NCI-H1092 treated with DMSO at 0.1 percent for 48 hours (cell line): ENCODE results near the gene CBX2.
A peak's percentile ranks its signal among the peaks of the same experiment; 100 is the strongest.

Source experiments
- DNase-seq: peaks from one replicate; lab custom pipeline; 2025; lab: John Stamatoyannopoulos, UW

Gene CBX2

DNA sequence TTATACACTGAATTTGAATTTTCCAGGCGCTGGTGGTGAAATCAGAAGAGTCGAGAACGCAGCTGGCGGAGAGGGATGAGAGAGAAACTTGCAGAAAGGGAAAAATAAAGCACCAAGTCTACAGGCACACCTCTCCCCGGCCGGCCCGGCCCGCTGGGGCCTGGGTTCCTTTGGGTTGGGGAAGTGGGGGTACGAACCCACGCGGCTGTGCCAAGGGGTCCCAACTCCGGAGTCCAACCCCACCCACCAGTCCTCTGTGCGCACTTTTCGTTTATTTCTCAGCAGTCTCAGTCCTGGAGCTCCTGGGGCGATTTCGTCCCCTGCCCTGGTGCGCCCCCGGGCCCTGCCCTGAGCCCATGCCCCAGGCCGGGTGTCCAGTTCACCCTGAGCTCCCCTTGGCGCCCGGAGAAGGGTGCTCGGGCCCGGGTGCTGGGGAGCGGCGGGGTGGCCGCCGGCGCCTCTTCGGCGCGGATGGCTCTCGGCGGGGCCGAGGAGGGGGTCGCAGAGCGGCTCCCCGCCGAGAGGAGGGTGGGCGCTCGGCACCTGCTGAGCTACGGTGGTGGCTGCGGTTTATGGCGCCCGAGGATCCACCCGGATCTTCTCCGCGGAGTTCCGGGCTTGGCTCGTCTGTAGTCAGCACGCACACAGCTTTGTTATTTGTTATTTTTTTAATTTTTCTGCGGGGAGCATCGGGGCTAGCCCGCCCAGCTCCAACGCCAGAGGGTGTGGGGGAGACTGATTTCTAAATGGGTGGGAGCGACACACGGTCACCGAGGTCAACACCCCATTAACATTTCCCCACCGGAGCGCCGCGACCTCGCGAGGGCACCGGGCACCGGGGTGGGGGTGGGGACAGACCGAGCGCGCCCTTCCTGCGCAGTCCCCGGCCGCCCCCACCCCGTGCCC lies 34.7 kb downstream of the CBX2 start:
- peak; percentile 77 for DNase-seq

DNA sequence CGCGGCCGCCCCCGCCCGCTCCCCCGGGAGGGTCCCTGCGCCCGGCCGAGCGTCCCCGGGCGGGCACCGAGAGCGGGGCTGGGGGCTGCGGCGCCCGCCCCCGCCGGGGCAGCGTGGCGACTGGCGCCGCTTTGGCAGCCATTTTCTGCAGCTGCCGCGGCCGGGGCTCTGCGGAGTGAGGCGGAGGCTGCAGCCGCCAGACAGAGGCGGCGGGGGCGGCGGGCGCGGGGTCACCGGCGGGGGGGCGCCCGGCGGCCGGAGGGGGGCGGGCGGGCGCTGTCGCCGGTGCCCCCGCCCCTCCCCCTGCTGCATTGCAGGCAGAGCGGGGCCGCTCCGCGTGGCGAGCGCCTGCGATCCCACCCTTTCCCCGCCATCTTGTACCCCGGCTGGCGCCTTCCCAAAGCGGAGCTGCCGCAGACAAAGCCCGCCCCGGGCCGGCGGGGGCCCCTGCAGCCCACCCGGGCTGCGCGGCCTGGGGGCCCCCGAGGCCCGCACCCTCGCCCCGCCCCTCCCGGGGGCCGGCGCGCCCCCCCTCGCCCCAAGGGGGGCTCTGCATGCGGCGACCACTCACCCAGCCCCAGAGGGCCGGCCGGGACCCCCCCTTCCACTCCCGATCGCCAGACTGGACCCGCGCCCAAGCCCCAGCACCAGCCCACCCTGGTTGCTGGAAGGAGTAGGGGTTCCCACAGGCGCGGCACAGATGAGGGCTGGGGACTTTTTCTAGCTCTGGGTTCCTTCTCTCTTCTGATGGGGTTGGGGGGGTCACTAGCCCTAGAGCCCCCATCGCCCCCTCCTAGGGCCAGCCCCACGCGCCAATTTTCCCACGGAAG lies 35.6 kb downstream of the CBX2 start:
- DNase-seq = peak; percentile 64

DNA sequence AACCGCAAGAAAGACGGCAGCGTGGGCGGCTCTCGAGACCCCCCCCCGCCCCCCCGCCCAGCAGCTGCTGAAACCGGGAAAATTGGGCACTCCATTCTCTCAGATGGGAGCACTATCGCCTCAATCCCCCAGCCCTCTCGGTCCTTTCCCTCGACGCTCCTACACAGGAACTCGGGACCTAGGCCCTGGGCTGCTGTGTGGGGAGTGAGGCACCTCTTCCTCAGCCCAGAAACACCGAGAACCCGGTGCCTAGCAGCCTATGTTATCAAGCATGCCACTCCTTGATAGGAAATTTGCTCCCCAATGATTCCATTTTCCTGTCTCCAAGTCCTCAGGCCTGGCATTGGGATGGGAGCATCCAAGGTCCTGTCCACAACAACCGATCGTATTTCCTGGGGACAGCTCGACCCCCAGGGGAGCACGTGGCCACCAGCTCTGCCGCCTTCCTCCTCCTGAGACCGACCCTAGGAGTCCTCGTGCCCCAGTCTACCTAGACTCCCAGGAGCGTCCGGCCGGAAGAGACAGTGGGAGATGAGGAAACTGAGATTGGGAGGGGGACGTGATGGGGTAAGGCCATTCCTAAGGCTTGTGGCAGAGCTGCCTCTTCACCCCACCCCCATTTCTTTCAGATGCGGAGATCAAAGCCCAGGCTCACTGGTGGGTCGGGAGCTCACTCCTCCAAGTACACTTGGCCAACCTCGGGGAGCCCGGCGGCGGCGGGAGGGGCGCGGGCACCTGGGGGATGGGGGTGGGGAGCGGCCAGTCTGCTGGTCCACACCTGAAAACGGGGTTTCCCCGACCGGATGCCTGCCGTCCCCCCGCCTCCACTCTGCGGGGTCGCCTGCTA lies 36.4 kb downstream of the CBX2 start:
- peak; percentile 31 for DNase-seq

DNA sequence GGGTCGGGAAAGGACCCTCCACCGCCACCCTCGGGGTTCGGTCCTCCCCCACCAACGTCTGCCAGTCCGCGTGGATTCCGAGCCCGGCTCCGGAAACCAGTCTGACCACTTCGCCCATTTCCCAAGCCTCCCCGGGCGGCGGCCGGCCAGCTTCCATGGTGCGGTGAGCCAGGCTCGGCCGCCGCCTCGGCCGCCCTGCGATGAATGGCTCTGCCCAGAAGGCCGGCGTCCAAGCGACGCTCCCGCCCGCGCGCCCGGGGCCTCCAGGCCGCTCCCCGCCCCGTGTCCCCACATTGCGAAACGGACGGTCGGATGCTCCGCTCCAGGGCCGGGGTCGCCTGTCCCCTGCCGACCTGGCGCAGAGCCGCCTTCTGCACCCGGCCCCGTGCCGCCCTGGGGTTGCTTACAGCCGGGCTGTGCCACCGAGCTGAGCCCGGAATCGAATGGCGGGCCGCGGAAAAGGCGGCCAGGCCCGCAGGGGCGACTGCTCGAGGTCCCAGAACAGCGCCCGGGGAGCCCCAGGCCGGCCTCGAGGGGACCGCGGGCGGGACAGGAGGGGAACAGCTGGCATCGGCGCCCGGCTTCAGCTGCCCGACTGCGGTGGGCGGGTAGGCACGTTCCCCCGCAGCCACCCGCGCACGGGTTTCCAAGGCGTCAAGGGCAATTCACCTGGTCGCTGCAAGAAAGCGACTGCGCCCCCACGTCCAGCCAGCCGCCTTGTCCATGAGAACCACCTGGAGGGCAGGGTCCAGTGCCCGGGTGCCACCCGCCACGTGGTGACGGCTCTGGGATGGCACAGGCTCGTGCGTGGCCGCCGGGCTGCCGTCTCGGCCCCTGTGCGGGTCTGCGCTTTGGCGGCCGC lies 37.3 kb downstream of the CBX2 start:
- DNase-seq = no peak

DNA sequence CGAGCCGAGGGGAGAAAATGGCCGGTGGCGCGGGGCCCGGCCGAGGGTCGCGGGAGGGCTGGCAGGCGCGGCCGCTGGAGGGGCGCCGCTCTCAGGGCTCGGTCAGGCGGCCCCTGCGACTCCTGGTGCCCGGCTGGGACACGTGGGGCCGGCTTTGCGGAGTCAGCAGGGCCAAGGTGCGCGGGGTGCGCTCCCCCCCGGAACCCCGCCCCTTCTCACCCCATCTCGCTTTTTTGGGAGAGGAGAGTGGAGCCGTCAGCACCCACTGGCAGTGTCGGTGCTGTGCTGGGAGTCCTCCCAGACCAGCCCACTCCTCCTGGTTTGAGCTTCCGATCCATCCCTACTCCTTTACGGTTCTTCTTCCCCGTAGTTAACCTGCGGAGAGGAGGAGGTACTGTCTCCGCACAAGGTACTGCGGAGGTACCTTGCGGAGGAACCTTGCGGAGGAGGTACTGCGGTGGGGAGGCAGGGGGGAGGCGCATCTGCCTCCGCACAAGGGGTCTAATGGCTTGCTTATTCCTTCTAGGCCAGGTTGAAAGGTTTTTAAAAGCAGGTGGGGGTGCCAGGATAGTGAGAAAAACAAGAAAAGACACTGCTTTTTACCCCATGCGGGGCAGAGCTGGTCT lies 38.0 kb downstream of the CBX2 start:
- DNase-seq = no peak

DNA sequence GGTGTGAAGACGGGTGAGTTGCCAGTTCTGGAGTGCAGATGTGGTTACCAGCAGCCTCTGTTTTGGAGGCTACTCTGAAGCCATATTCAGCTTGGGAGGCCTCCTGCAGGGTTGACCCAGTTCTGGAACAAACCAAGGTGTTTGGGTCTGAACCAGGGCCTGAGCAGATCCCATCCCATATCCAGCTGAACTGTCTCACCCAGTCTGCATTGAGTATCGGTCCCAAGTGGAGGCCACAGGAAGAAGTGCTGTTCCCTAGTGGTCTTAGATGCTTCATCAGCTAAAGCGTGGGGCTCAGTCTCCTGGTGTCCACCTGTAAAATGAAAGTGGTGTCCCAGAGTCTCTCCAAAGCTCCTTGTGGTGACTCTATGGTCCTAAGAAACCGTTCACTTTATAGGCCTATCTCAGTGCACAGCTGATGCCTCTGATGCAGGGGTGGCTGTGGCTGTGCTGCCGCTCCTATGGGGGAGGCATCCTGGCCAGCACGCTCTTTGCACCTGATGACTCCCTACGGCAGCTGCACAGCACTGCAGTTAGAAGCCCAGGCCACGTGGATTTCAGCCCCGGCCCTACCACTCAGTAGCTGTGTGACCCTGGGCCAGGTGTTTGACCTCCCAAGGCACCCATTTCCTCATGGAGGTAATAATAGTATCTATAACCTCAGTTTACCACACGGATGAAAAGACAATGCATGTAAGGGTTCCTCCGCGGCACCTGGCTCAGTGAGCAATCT lies 40.2 kb downstream of the CBX2 start:
- DNase-seq = peak; percentile 65

DNA sequence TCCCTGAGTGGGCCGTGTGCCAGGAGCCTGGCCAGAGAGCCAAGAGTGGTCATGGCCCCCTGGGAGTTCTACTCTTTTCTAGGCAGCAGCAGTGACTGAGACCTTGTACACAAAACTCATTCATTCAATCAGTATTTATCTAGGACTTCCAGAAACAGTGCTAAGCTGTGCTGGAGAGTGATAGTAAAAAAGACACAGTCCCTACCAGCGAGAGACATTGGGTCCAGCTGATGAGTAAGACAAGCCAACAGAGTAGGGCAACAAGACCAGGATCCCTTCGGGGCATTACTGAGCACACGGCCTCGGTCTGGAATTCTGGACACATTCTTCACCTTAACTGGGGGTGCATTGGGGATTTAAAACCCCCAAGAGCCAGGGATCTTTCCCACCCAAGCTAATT lies 41.1 kb downstream of the CBX2 start:
- DNase-seq = no peak

DNA sequence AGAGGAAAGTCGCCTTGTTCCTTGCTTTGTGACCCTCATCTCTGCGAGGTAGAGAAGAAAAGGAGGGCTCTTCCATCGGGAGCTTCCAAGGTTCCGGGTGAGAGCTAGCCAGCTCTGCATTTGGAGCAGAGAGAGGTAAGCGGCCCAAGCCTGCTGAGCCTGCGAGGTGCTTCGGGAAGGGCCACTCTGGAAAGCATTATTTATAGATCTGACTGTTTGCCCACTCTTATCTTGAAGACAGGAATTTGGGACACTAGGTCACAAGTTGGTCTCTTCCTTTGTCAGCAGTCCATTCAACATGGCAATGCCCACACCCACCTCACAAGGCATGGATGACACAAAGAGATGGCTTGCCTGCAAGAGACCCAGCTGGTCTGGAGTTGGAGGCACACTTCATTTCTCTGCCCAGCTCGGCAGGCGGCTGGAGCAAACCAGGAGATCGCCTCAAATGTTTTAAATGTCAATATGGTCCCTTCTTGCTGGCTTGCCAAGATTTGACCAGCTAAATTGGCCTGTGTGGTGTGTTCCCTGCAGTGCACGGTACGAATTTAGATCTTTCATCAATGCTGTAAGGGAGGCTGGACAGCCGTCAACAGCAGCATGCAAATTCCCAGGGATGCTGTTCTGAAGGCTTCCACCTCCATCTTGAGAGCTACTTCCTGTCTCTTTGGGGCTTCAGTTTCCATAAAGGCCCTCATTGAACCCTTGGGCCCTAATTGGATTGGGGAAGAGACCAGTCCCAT lies 41.8 kb downstream of the CBX2 start:
- no peak for DNase-seq

DNA sequence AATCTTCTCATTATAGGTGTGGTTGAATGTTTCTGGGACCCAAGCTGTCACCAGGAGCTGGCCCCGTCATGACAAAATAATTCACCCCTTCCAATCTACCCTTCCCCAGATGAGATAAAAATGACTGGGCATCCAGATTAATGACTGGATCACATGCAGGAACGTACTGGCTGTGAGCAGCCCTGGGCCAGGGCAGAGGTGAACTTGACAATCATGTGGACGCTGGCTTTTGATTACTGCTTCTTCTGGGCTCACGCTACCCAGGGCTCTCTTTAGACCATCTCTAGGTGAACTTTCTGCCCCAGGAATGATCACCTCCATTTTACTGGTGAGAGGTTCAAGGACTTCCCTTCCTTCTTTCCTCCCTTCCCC lies 43.0 kb downstream of the CBX2 start:
- DNase-seq = no peak

DNA sequence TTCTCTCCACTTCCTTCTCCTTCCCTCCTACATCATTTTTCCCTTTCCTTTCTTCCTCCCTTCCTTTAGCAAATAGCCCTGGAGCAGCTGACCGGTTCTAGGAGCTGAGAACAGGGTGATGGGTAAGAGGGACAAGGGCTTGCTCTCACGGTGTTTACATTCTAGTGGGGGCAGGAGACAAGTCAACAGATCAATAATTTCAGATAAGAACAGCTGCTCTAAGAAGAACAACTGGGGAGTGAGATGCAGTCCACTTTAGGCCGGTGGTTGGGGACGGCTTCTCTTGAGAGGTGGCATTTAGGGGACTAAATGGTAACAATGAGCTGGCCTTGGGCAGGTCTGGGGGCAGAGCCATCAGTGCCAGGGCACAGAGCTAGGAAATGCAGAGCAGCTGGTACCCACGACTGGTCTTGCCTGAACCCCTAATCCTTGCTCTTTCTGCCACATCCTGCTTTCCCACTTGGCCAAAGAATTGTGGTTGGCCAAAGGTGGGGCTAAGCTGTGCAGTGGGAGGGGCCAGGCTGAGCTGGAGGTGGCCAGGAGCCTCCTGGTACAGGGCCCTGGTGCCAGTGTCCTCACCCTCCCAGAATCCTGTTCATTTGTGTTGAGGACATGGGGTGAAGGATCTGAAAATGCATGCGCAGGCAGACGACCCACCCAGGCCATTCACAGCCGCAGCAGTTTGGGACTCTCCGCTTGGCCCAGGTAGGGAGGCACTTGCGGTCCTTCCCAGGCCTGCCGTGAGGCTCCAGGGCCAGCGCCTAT lies 43.6 kb downstream of the CBX2 start:
- no peak for DNase-seq

DNA sequence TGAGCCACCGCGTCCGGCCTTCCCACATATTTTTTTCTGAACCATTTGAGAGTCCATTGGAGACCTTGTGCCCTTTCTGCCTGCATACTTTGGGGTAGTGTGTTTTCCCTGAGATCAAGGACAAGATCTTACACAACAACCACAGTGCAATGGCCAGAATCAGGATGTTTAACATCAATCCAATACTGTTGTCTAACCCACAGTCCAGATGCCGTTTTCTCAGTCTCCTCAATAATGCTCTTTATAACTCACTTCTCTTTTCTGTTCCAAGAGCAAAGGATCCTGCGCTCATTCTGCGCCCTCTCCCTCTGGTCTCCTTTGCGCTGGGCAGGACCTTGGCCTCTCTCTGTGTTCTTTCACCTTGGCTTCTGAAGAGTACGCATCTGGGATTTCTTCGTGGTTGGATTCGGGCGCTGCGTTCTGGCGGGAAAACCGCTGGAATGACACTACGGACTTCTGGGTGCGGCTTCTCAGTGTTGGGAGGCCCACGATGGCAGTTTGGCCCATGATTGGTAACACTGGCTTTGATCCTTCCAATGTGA lies 44.7 kb downstream of the CBX2 start:
- DNase-seq = no peak

DNA sequence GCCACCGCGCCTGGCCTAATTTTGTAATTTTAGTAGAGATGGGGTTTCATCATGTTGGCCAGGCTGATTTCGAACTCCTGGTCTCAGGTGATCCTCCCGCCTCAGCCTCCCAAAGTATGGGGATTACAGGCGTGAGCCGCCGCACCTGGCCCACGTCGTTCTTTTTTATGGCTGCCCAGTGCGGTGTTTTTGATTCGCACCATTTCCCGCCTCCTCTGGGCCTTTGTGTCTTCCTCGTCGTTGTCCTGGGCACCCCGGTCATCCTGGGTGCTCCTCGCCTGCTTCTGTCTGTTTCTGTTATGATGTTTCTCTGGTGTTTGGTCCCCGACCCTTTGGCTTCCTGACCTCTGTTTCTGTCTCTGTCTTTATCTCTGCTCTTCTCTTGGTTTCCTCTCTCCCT lies 46.3 kb downstream of the CBX2 start:
- DNase-seq = no peak

DNA sequence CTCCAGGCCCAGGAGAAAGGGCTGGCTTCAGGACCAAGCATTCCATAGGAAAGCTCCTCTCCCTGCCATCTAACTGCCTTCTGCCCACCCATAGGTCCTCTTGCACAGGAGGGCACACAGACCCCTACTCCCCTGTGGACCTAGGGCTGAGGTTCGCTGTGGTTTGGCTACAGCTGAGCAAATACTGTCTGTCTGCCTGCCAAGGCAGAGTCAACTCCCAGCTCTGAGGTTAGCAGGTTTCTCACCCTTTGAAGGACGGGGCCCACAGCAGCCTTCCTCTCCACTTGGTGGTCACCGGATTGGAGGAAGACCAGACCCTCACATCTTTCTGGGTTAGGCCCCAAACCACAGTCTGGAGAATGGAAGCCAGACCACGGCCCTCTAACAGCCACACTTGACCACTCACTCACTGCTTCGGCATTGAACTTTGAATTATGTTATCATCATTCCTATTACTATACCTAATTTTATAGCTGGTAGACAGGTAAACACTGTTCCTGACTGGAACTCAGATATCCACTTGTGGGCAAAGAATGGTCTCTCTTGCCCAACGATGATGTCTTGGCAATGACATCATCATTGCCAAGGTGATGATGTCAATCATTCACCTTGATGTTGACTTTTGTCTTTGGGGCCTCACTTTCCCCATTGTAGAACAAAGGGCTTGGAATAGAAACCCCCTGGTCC lies 47.1 kb downstream of the CBX2 start:
- no peak for DNase-seq

DNA sequence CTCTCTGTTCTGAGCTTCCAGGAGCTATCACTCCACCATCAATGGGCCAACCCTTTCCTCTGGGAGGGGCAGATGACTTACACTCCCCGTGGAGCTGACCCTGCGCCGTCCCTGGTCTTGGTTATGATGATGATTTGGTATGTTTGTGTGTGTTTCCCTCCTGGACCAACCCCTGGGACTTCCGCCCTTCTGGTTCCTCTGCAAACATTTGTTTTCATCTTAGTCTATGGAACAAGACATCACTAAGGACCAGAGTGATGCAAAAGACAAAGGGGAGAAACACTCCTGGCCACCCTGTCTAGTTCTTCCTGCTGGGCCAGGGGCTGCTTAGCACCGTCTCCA lies 47.6 kb downstream of the CBX2 start:
- no peak for DNase-seq

DNA sequence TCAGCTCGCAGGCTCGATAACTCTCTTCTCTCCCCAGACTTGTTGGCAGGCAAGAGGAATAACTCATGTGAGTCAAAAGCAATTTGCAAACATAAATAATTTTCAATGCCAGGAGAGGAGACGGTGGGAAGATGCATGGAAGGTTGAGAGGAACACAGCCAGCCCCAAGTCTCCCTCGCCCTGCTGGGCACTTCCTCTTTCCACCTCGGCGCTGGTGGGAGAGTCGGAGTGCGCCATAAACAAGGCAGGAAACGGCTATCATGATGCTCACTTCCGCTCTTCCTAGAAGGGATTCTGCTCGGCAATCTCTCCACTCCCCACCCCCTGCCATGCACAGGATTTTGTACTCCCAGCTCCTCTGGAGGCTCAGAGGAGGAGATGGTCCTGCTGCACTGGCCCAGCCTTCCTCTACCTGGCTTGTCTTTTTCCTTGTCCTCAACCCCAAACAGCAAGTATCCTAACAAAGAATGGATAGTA lies 48.3 kb downstream of the CBX2 start:
- DNase-seq = no peak

DNA sequence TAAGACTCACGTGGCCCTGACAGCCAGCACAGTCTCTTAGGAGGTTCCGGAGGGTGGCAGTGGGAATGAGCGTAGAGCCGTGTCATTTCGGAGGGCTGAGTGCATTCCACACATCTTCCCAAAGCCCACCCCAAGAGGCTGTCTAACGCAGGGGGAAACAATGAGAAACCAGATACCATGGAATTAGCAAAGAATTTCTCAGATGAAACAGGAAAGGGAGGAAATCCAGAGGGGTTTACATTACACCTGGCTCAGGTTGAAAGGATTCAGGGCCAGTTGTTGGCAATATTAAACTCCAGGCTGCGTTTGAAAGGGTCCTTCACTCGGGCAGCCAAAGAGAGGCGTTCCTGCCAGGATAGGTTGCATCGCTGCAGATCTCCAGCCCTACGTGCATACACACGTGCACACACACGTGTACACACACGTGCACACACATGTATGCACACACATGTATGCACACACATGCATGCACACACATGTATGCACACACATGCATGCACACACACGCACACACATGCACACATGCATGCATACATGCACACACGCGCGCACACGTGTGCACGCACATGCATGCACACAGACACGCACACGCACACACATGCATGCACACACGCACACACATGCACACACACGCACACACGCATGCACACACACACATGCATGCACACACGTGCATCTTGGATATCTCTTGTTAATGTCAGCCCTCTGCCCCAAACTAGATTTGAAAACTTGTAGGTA lies 49.1 kb downstream of the CBX2 start:
- no peak for DNase-seq

DNA sequence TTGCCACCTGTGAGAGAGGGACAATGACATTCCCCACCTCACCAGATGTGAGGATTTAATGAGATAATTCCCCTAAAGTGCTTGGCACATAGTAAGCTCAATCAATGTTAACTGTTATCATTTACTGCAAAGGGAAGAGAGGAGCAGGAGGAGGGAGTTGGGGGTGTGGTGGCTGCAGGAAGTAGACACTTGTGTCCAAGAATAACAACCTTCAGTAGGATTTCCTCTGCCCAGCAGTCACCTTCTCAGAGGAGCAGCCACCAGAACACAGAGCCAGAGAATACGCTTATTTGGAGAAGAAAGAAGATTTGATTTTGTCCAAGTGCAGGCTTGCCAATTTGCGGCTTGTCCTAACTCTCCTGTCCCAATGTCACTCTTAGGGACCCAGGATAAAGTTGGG lies 51.1 kb downstream of the CBX2 start:
- DNase-seq = no peak
